Lower leg skin (tissue), 3 donors: ENCODE results near the gene SAMHD1.

Experiments used
- CTCF ChIP-seq, 3 donors: fragments of 450-650 bp; IDR thresholded peaks; one replicate each; pipeline ENCODE4 v1.5.1; 2016; ENCODE audit warnings: antibody characterized with exemption in 3 of 3, mild to moderate bottlenecking in 3 of 3, moderate library complexity in 2 of 3
- POLR2A ChIP-seq, 2 donors: fragments of 450-650 bp; IDR thresholded peaks; one replicate each; pipeline ENCODE4 v1.6.1; 2016 to 2017; ENCODE audit warnings: antibody characterized with exemption in 2 of 2, mild to moderate bottlenecking in 1 of 2, moderate library complexity in 1 of 2

- TF ChIP-seq POLR2A (IDR thresholded peaks at IDR 0.05) (no peak), CTCF (IDR thresholded peaks at IDR 0.05) (no peak)
Observed at GRCh38 chr20:36856691-36857635, 94.5 kb downstream of the SAMHD1 start.
